ENCODE data around the gene PRPF38B.

The PRPF38B gene

DNA sequence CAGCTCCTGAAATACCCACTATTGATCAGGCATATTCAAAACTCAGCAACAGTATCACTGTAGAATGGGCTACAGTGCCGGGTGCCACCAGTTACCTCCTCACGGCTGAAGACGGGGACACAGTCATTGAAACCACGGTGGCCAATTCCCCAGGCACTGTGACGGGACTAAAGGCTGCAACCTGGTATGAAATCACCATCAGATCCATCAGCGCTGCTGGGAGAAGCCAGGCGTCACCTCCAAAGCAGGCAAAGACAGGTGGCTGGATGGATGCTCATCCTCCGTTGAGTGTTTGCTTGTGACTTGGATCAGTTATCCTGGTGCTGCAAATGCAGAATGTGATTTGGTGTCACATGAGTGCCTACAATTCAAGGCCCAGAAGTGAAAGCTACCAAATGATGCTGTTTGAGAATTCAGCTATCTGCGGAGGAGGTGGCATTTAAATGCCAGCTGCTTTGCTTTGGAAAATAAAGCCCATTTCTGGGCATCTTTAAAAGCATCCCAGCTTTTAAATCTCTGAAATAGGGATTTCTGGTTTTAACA, 25.7 kb downstream of the PRPF38B start:
- no peak for DNase-seq (ENCODE audit: low read depth)

DNA sequence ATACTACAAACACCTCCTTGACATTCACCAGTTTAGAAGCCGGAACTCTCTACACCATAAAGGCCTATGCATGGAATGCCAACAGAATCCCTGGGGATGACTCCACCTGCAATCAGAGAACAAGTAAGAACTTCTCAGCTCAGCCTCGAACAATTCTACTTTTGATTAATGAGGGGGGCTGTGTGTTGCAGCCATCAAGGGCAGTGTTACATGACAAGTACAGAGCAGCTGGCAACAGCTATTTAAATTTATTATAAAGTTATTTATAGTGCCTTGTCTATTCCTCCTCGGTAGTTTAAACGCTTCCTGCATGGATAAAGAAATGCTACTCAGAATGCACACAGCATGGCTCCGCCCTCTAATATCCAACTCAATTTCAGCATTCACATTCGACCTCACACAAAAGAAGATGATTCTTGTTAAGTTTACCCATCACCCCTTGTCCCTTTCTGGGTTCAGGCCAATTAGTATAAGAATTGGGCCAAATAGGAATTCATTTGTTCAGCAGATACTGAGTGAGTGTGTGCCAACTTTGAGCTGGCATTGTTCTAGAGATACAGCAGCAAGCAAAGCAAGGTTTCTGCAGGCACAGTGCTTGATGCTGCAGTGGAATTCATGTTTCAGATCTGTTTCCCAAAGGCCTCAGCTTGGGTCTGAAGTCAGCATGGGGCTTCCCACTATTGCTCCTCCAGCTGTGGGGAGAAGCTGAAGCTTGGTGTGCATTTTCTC, 27.0 kb downstream of the PRPF38B start:
- no peak for DNase-seq (ENCODE audit: low read depth)

DNA sequence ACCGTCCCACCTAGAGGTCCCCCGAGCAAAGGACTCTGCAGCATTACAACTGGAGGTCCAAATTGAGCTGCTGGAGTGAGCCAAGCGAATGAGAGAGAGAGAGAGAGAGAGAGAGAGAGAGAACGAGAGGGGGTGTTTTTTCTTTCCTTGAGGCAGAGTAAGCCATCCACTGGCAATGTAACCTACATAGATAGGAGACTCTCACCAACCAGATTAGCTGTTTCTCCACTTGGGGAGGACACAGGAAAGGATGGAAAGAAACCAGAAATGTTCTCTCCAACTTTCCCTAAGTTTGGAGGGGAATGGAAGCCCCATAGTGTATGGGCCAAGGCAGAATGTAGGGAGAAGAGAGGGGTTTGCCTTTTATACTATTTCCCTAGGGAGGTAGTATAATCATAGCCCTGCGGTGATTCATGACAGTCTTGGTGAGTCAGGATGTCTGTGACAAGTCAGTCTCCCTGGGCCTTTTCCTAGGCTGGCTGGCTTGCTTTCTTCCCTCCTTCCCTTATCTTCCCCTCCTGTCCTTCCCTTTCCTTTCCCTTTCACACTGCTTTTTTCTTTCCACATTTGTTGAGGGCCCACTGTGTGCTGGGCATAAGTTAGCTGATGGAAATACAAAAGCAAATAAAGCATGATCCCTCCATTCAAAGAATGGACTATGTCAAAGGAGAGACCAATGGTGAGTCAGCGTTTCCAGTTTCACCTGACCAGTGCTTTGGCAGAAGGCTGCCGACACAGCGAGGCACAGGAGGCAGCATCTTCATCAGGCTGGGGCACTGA, 27.7 kb downstream of the PRPF38B start:
- peak; percentile 79 for DNase-seq (ENCODE audit: low read depth)

DNA sequence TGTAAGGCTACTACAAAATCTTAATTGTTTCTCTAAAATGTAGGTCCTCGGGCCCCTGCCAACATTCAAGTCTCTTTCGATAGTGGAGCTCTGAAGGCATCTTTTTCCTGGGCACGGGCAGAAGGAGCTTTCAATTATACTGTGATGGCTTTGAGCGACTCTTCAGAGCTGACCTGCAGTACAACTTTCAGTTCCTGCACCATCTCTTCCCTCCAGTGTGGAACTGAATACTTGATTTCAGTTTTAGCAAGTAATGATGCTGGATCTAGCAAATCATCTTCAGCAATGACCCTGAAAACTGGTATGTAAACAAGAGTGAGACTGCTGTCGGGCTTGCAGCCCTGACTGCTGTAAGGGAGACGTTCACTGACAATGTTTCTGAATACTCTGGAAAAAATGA, 30.2 kb downstream of the PRPF38B start:
- DNase-seq (ENCODE audit: low read depth) = no peak

DNA sequence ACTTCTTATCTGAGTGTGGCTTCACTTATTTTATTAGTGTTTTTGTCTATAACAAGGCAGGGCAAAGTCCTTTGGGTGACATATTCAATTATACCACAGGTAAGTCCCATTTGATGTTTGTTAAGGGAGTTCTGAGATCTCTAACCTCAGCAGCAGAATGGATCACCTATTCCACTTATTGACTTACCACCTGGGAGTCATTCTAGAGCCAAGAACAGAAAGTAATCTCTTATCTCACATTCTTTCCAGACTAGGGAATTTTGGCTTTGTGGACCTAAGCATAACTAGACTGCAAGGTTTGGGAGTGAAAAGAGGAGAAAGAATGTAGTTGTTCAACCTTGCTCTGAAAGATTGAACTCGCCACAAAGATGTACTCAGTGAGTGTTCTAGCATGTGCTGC, 33.8 kb downstream of the PRPF38B start:
- no peak for DNase-seq (ENCODE audit: low read depth)

DNA sequence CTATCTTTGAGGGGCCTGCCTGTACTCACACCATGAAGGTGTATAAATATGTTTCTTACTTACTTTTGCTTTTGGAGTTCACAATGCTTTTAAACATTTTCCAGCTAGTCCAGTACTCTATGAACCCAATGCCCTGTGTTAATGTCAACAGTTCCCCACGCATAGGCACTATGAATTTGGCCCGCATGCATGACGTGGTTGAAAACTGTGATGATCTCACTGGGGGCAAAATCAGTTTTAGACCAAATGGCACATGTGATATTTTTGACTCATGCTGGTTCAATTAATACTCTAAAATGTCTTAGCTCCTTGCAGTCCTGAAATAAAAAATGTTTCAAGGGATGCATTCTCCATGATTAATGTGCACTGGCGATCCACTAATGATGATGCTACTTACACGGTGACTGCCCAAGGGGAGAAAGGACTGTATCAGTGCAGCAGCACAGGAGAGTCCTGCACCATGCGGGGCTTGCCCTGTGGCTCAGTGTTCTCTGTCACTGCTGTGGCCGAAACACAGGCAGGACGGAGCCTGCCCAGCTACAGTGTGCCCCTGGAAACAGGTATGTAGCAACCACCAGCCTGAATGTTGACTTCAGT, 36.3 kb downstream of the PRPF38B start:
- DNase-seq (ENCODE audit: low read depth) = no peak

DNA sequence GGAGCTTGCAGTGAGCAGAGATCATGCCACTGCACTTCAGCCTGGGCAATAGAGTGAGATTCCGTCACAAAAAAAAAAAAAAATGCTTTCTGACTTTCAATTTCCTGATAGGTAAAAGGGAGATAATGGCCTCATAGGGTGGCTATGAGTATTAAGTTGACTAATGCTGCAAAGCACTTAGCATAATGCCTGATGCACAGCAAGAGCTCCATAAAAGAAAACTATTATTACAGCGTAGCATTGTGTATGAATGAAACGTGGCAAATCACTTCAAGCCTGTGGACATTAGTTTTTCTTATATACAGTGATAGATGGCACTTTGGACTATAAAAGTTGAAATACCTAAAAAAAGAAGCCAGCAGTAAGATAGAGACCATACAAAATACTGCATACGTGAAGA, 37.4 kb downstream of the PRPF38B start:
- no peak for DNase-seq (ENCODE audit: low read depth)

DNA sequence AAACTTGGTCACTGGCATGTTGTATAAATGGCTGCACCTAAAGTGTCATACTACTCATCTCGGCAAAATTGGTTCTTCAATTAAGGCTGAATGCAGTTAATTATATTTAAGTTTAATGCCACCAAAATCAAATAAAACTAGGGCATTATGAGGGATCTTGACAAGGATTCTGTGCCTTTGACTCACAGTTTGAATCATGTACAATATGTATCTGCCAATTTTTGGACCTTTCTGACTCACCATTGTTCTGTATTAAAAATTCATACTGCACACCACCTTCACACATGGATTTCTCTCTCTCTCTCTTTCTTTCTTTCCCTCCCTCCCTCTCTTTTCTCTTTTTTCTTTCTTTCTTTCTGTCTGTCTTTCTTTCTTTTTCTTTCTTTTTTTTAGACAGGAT, 40.3 kb downstream of the PRPF38B start:
- DNase-seq (ENCODE audit: low read depth) = no peak

DNA sequence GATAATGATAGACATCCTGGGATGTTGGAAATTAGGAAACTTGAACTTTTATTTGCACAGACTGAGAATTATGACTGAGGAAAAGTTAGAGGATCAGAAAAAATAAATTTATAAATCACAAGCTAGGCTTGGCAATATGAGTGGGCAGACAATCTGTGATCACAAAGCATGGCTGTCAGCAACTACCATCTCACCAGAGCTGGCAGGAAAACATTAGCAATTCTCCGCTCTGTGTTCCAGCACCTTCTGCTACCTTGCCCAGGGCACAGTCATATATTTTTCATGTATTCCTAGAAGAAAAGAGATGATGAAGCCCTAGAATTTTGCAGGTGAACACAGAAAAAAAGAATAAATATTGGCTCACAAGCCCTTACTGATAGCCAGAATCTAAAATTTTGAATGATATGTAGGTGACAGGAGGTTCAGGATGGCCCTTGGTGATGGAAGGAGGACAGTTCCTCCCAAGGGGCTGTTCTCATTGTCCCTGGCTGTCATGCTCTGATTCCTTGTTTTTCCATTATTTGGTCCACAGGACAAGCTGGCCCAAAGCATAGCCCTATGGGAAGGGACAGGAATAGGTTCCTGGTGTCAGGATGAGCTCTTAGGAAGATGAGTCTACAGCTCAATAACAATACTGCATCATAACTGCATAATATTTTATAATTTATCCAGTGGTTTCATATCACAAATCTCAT, 42.2 kb downstream of the PRPF38B start:
- no peak for DNase-seq (ENCODE audit: low read depth)

DNA sequence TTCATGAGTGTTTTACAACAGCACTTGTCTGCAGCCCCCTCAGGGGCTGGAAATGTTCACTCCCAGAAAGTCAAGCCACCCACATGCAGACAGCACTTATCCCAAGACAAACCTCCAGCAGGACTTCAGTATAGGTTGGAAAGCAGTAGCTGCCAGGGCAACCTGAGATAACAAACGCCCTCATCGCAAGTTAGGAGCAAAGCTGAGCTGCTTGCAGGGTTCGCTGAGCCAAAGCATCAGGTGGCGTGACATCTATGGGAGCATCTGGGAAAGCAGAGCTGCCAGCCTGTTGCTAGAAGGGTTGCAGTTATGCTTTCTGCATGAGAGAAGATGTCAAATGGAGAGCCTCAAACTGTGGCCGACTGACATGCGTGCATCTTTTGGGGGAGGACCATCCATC, 50.1 kb downstream of the PRPF38B start:
- no peak for DNase-seq (ENCODE audit: low read depth)

DNA sequence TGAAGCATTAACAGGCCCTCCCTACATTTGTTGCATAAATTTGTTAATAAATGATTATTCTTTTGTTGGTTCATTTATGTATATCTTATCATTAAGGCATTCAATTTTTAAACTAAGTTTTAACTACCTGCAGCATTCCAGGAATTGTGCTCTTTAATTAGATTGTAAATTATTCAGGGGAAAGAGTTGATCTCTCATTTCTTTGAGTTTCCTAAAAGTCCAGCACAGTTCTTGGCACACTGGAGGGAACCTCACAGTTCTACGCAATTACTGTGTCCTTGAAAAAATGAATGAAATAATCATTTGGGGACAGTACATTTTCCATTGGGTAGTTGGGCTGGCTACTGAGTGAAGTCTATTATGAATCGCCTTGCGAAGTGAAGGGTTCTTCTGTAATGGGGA, 53.9 kb downstream of the PRPF38B start:
- DNase-seq (ENCODE audit: low read depth) = no peak

DNA sequence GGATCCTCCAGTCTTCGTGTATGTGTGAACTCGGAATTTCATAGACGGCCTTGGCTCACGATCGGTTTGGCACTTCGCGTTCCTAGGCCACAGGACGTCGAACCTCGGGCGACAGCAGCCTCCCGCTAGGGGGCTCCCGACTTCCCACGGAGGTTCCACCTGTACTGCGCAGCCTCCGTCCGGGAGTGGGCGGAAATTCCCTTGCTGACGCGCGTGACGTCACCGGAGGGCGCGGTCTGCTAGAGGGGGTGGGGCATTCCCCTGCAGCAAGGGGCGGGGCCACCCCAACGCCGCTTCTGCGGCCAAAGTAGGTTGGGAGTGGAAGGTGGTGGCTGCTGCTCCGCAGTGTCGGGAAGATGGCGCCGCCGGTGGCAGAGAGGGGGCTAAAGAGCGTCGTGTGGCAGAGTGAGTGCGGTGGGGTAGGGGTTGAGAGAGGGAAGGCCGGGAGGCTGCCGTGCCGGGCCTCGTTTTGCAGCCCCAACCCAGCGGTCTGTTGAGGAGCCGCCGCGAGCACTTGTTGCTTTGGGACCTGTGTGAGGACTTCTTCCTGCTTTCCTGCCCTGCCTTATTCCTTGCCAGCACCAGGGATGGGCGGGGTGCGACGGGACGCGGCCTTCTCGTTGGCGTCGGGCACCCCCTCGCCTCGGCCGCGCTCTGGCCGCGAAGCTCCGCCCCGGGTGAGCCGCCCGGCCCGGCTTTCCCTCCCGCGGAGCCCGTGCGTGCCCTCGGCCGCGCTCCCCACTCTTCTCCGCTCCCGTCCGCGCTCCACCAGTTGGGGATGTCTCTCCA, 54.5 kb downstream of the PRPF38B start, which contains the start of gene STXBP3:
Gene STXBP3, plus strand, starts transcription at position 293 of the 789 bp plus-strand sequence. Its CDS starts 64 bp downstream, at position 357.
- peak; percentile 99 for DNase-seq (ENCODE audit: low read depth)

DNA sequence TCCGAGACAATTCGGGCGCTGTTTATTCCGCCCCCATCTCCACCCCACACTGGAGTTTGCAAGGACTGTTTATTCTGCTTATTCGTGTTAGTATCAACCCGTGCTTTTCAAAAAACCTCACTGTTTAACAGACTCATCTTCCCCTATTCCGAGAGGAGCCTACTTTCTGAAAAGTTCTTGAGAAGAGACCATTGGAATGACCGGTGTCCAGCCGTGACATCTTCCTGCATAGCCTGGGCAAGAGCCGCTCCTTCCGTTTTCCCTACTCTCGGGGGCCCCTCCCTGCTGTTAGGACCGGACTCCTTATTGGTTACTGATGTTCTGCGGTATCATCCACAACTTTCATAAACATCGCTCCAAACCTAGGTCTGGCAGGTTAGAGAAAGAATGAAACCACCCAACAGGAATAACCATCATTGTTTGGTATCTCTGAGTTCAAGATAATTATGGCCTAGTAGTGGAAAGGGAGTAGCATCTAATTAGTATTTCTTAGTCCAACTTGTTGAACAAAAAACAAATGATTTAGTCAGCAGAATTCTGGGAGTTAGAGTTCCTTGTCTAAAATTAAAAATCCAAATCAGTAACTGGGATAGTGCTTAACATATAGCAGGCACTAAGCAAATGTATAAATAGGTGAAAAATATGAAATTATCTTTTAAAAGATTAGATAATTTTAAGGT, 55.2 kb downstream of the PRPF38B start:
- peak; percentile 64 for DNase-seq (ENCODE audit: low read depth)

DNA sequence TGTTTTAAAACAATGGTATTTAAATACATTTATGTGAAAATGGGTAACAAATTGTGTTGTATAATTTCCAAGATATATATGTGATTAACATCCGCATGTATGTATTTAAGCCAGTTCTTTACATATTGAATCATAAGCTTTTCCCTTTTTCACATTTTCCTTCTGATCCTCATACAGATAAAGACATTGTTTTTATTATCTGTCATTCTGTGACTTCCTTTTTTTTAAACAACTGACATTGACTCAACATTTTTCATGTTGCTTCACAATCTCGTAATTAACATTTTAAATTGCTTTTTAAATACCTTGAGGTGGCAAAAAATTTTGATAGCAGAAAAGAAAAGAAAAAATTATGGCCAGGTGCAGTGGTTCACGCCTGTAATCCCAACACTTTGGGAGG, 55.8 kb downstream of the PRPF38B start:
- no peak for DNase-seq (ENCODE audit: low read depth)

DNA sequence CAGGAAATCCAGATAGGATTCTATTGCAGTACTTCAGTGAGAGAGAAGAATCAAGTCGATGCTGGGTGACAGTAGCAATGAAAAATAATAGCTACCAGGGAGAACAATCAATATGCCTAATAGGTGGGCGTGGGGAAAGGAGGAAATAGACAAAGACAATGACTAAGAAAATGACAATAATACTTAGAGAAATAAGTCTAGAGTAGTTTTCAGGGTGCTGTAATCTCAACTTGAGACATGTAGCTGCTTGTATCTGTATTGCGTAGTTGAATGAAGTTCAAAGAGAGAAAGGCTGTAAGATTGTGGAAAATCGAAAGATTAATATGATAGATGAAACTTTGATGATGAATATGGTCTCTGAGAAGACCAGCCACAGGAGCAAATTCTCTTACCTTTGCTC, 57.0 kb downstream of the PRPF38B start:
- DNase-seq (ENCODE audit: low read depth) = no peak

DNA sequence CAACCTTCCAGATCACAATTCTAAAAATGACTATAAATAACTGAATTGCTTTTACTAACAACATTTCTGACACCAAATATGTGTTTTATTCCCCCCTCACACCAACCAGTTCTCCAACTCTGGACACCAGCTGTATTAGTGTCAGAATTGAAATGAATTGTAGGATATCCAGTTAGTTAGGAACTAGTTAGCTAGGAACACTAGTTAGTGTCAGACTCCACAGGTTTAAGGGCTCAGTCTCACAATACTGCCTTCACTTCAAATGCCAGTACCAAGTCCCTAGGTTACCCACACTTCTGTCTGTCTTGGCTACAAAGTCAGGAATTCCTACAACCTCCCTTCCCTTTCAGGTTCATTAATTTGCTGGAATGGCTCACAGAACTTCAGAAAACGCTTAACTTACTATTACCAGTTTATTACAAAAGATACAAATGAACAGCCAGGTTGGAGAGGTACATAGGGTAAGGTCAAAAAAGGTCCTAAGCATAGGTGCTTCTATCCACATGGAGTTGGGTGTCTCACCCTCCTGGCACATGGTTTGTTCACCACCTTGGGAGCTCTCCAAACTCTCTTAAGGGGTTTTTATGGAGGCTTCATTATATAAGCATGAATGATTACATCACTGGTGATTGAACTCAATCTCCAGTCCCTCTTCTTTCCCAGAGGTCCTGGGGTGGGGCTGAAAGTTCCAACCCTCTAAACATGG, 58.5 kb downstream of the PRPF38B start:
- DNase-seq (ENCODE audit: low read depth) = no peak

Measured in HS-27A (cell line).